HG03060 (cell line): ENCODE results near the gene ANXA2.
"Not testable (repeated sequence)": the region's sequence is repeated elsewhere in the genome, so short reads cannot be mapped to it uniquely, and the experiment has no call there.

Source experiments
- ATAC-seq: cut with Tn5 transposase; IDR thresholded peaks from one replicate; pipeline ENCODE4 v1.9.1; 2021; ENCODE audit warnings: low read depth, moderate number of reproducible peaks; ENCODE audit not compliant: unreplicated experiment

Gene ANXA2

GRCh38 chr15:60411774-60412425 lies 14.1 kb upstream of the ANXA2 start:
- ATAC-seq, result no peak

GRCh38 chr15:60410350-60410749 lies 12.6 kb upstream of the ANXA2 start:
- ATAC-seq, result not testable (repeated sequence)

- ATAC-seq, result no peak
Observed at GRCh38 chr15:60408463-60408981, 10.7 kb upstream of the ANXA2 start.

GRCh38 chr15:60407415-60407805 lies 9.6 kb upstream of the ANXA2 start:
- no peak for ATAC-seq

GRCh38 chr15:60406513-60407414 lies 9.0 kb upstream of the ANXA2 start:
- no peak for ATAC-seq

GRCh38 chr15:60405399-60405798 lies 7.6 kb upstream of the ANXA2 start:
- no peak for ATAC-seq

GRCh38 chr15:60404351-60404750 lies 6.6 kb upstream of the ANXA2 start:
- ATAC-seq, result not testable (repeated sequence)

- no peak for ATAC-seq
Observed at GRCh38 chr15:60400944-60401343, 3.2 kb upstream of the ANXA2 start.

- no peak for ATAC-seq
Observed at GRCh38 chr15:60399931-60400330, 2.1 kb upstream of the ANXA2 start.

GRCh38 chr15:60399246-60399915 lies 1.6 kb upstream of the ANXA2 start:
- no peak for ATAC-seq

- ATAC-seq, result peak; percentile 54
Observed at GRCh38 chr15:60396958-60397771, 621 bp downstream of the ANXA2 start.

- no peak for ATAC-seq
Observed at GRCh38 chr15:60396560-60396957, 1.2 kb downstream of the ANXA2 start.

GRCh38 chr15:60396100-60396499 lies 1.7 kb downstream of the ANXA2 start:
- no peak for ATAC-seq

GRCh38 chr15:60395276-60396011 lies 2.3 kb downstream of the ANXA2 start:
- ATAC-seq, result no peak

- no peak for ATAC-seq
Observed at GRCh38 chr15:60394689-60395097, 3.1 kb downstream of the ANXA2 start.

- no peak for ATAC-seq
Observed at GRCh38 chr15:60392986-60393790, 4.6 kb downstream of the ANXA2 start.

GRCh38 chr15:60392601-60392985 lies 5.2 kb downstream of the ANXA2 start:
- no peak for ATAC-seq

GRCh38 chr15:60391722-60392315 lies 6.0 kb downstream of the ANXA2 start:
- ATAC-seq, result no peak
